AG04450 (cell line): ENCODE data around the gene MLYCD. TPM values are rescaled to one million over a fixed set of nuclear protein-coding genes. Genes with fewer than 3 reads are reported as not detected.

Experiments
- CTCF ChIA-PET: fragments of 300-600, 350-600 bp; formaldehyde crosslinking; extraction: SDS; loops from one replicate; lab custom pipeline; 2022; ENCODE audit warnings: antibody characterized with exemption, inconsistent platforms; lab: Charles Lee
- POLR2A ChIA-PET: fragments of 350-600 bp; formaldehyde crosslinking; extraction: SDS; loops from one replicate; lab custom pipeline; 2021; ENCODE audit warnings: antibody characterized with exemption, inconsistent platforms; lab: Yijun Ruan, JAX
- DNase-seq: peaks from one replicate; pipeline ENCODE4 v3.0.0-alpha.2; 2011; ENCODE audit warnings: low read depth, low spot score
- H3K27ac ChIP-seq: one replicate; pipeline ENCODE4 v1.5.1; 2012; ENCODE audit warnings: low read depth, low read length, control low read depth
- H3K27me3 ChIP-seq: one replicate; pipeline ENCODE4 v1.6.0; 2012; ENCODE audit warnings: low read length; ENCODE audit not compliant: control insufficient read depth, insufficient read depth
- H3K4me3 ChIP-seq: 2 replicates; pipeline ENCODE4 v1.5.1; 2011; ENCODE audit warnings: mild to moderate bottlenecking, low read depth, low read length, control low read depth
- H3K9me3 ChIP-seq: 2 replicates; pipeline ENCODE4 v1.5.1; 2012; ENCODE audit warnings: low read length; ENCODE audit not compliant: control insufficient read depth, insufficient read depth
- polyA plus RNA-seq: library from polyadenylated mRNA; depleted of rRNA; stranded (reverse); fragments of >200 nt; gene quantifications from 2 replicates; pipeline ENCODE4 v1.2.3, GENCODE V29; 2011
- TF ChIP-seq, protein P1 (sequence below): IDR thresholded peaks from 2 replicates; pipeline ENCODE4 v1.5.1; 2011; ENCODE audit warnings: low read depth, low read length, control low read depth, inconsistent platforms

Gene MLYCD
- polyA plus RNA-seq, 1 experiment = 2.0 TPM

DNA sequence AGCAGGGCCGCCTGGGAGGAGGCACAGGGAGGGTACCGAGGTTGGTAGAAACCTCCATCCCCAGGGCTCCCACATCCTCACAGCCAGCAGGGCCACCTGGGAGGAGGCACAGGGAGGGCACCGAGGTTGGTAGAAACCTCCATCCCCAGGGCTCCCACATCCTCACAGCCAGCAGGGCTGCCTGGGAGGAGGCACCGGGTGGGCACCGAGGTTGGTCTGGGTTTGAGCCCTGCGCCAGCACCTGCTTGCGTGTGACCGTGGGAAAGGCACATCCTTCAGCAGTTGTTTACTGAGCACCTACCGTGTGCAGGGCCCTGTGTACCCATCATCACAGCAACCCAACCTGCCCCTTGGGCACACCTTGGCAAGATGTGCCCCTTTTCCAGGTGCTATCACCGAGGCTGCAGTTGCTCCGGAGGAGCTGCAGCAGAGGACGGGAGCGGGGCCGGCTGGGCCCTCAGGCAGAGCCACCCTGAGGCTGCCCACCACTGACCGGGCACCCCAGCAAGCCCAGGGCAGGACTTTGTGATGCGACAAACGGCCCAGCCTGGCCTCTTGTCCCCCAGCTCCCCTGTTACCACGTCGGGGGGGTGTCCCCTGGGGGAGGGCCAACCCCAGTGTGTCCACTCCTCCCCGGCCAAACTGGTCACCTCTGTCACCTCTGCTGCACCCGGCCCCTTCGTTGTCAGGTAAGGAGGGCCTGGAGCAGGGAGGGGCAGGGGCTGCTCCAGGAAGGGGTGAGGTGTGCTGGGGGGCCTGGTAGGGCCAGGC lies 32.0 kb downstream of the MLYCD start:
- Histone ChIP-seq H3K9me3 (no peaks in the 10 kb centered on the region; the same call in 1 of the 2 replicates), H3K4me3 (no peak overlapping the region), H3K27ac (no peak overlapping the region), H3K27me3 (no peaks in the 10 kb centered on the region)
- TF ChIP-seq, protein P1, sequence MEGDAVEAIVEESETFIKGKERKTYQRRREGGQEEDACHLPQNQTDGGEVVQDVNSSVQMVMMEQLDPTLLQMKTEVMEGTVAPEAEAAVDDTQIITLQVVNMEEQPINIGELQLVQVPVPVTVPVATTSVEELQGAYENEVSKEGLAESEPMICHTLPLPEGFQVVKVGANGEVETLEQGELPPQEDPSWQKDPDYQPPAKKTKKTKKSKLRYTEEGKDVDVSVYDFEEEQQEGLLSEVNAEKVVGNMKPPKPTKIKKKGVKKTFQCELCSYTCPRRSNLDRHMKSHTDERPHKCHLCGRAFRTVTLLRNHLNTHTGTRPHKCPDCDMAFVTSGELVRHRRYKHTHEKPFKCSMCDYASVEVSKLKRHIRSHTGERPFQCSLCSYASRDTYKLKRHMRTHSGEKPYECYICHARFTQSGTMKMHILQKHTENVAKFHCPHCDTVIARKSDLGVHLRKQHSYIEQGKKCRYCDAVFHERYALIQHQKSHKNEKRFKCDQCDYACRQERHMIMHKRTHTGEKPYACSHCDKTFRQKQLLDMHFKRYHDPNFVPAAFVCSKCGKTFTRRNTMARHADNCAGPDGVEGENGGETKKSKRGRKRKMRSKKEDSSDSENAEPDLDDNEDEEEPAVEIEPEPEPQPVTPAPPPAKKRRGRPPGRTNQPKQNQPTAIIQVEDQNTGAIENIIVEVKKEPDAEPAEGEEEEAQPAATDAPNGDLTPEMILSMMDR = no peak
- no peak for DNase-seq
- POLR2A ChIA-PET = no interaction called here
- CTCF ChIA-PET = no interaction called here

DNA sequence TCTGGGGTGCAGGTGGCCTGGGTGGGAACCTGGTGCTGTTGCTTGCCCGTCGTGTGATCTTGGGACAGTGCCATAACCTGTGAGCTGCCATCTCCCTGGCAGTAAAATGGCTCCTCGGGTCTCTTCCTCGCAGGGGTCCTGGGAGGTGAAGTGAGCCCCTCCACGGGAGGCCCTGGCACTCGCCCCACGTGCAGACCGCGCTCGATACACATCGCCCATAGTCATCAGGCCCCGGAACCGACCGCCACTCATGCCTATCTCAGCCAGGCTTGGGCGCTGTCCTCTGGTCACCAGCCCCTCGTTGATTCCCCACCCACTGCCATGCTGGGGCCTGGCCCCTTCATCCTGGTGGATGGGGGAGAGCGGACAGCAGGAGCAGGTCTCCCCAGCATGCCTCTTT lies 32.6 kb downstream of the MLYCD start:
- TF ChIP-seq, protein P1 = no peak
- Histone ChIP-seq H3K27ac (no peak overlapping the region), H3K9me3 (no peaks in the 10 kb centered on the region; the same call in 1 of the 2 replicates), H3K27me3 (peaks cover 2% of the 10 kb centered on the region), H3K4me3 (no peak overlapping the region)
- POLR2A ChIA-PET = no interaction called here
- CTCF ChIA-PET = no interaction called here
- DNase-seq = no peak

DNA sequence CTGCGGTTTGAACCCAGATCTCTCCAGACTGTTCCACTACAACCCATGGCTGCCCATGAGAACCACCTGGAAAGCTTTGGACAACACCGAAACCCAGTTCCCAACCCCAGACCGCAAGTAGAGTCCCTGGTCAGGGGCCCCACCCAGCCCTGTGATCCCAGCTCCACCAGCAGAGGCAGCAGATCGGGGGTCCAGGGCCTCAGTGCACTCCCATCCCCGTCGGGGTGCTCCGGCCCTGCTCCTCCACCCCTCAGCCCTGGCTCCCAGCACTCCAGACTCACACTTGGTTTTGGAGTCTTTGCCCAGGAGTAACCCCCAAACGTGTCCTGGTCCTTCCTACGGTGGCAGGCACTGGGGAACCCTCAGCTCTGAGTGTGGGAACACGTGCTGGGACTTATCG lies 33.4 kb downstream of the MLYCD start:
- peaks cover 2% of the 10 kb centered on the region for H3K27me3 ChIP-seq
- H3K4me3 ChIP-seq = no peak overlapping the region
- DNase-seq = no peak
- H3K27ac ChIP-seq = no peak overlapping the region
- TF ChIP-seq, protein P1 = no peak
- no peaks in the 10 kb centered on the region; the same call in 1 of the 2 replicates for H3K9me3 ChIP-seq
- ChIA-PET CTCF (interaction anchor here (0.8 kb wide), 1 partner anchor 133 kb away, joined by 3 read pairs; no protein-coding TSS in a partner anchor), POLR2A (no interaction called here)

DNA sequence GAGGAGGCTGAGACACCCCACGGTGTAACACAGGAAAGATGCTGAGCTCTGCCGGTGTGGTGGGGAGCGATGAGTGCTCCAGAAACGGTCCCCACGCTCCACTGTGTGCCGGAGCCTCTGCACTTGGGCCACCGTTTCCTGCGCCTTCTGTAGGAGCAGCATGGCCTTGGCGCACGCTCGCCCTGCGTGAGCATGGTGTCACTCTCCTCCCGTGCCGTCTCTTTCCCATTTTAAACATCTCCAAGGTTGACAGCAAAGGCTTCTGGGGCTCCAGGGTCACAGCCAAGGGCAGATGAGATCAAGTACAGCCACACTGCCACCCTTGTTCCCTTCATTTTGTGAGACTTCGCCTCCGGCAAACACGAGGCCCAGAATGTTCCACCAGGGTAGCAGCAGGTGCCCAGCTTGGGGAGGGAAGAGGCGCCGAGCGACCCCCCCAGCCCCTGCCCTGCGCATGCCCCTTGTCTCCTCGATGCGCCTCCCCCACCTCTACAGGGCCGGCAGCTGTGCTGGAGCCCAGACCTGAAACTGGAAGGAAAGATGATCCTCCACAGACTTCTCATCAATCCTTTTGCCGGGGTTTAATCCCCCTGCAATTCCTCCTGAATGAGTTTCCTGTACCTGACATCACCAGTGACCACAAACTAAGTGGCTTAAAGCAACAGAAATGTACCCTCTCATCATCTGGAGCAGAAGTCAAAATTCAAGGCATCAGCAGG lies 34.2 kb downstream of the MLYCD start:
- ChIA-PET CTCF (no interaction called here), POLR2A (no interaction called here)
- no peak overlapping the region for H3K4me3 ChIP-seq
- TF ChIP-seq, protein P1 = no peak
- H3K9me3 ChIP-seq = no peaks in the 10 kb centered on the region; the same call in 1 of the 2 replicates
- H3K27ac ChIP-seq = no peak overlapping the region
- no peak for DNase-seq
- H3K27me3 ChIP-seq = peaks cover 2% of the 10 kb centered on the region
